Sigmoid colon (tissue), 7 donors: ENCODE data around the gene SLC10A1. TPM values are rescaled to one million over a fixed set of nuclear protein-coding genes. Genes with fewer than 3 reads are reported as not detected.

Experiments
- DNase-seq: peaks from one replicate; pipeline ENCODE4 v3.0.0-alpha.2; 2019
- H3K27ac ChIP-seq, 4 donors: fragments of 200-600 bp; sonication (generic); one replicate each; pipeline ENCODE4 v1.5.1; 2016 to 2019; ENCODE audit warnings: mild to moderate bottlenecking in 1 of 4
- H3K27me3 ChIP-seq, 3 donors: fragments of 200-600 bp; sonication (generic); one replicate each; pipeline ENCODE4 v1.5.1; 2019; ENCODE audit warnings: mild to moderate bottlenecking in 1 of 3
- H3K36me3 ChIP-seq, 4 donors: fragments of 200-600 bp; sonication (generic); one replicate each; pipeline ENCODE4 v1.5.1; 2016 to 2019
- H3K4me1 ChIP-seq, 4 donors: fragments of 200-600 bp; sonication (generic); one replicate each; pipeline ENCODE4 v1.5.1; 2017 to 2019
- H3K4me3 ChIP-seq, 4 donors: fragments of 200-600 bp; sonication (generic); one replicate each; pipeline ENCODE4 v1.5.1; 2017 to 2019; ENCODE audit warnings: mild to moderate bottlenecking in 2 of 4, moderate library complexity in 1 of 4
- H3K9me3 ChIP-seq, 4 donors: fragments of 200-600 bp in 3 of 4; sonication (generic) in 3 of 4; one replicate each; pipeline versions ENCODE4 v1.5.1 to v1.6.1; 2013 to 2019
- CTCF ChIP-seq, 4 experiments: fragments of 450-650 bp in 3 of 4; fragments of 200-600 bp in 1 of 4; IDR thresholded peaks; one replicate each; pipeline ENCODE4 v1.5.1; 2016 to 2019; ENCODE audit warnings: antibody characterized with exemption in 4 of 4, mild to moderate bottlenecking in 3 of 4, moderate library complexity in 2 of 4
- EP300 ChIP-seq, 4 donors: sonication (generic); formaldehyde crosslinking; IDR thresholded peaks; one replicate each; pipeline ENCODE4 v1.6.1; 2017; ENCODE audit warnings: antibody characterized with exemption in 4 of 4
- POLR2A ChIP-seq, 2 donors: fragments of 450-650 bp; IDR thresholded peaks; one replicate each; pipeline ENCODE4 v1.6.1; 2016; ENCODE audit warnings: antibody characterized with exemption in 2 of 2, mild to moderate bottlenecking in 2 of 2, moderate library complexity in 2 of 2
- POLR2AphosphoS5 ChIP-seq, 4 donors: sonication (generic); formaldehyde crosslinking; IDR thresholded peaks; one replicate each; pipeline ENCODE4 v1.6.1; 2017; ENCODE audit warnings: antibody characterized with exemption in 4 of 4
- WGBS, 2 donors: extraction: QIAGEN DNeasy Blood & Tissue Kit; methylation state at CpG; one replicate each; pipeline ENCODE4 v1.1.7; 2013; 5-methylcytosine and 5-hydroxymethylcytosine counted together
- intact Hi-C: fragments of 100-400 bp; cut with DNase I; formaldehyde crosslinking; loops from one replicate; pipeline ENCODE4 v1.15.1; 2023
- polyA plus RNA-seq, 3 donors: library from polyadenylated mRNA; stranded (reverse); fragments of 200-250 nt; gene quantifications; one replicate each; pipeline ENCODE4 v1.2.3, GENCODE V29; 2013
- total RNA-seq, 4 donors: library from RNA; depleted of rRNA; stranded (reverse); fragments of >200 nt; gene quantifications; one replicate each; pipeline ENCODE4 v1.1.0, GENCODE V29; 2016
- donor health status: healthy with polysubstance abuse.
- donor health status: Bipolar disorder and iron deficiency.
- donor health status: healthy.

Gene SLC10A1
- total and polyA plus RNA-seq, 7 donors: not detected

- Histone ChIP-seq H3K4me1 (no peaks in the 10 kb centered on the region), H3K4me3 (no peak overlapping the region), H3K27ac (no peak overlapping the region), H3K9me3 (no peaks in the 10 kb centered on the region), H3K36me3 (no peaks in the 10 kb centered on the region), H3K27me3 (peaks cover 0 to 12% (median 0%) of the 10 kb centered on the region in 3 donors)
- intact Hi-C loops: no loop called here
- TF ChIP-seq EP300 (IDR thresholded peaks at IDR 0.05) (no peak), POLR2A (IDR thresholded peaks at IDR 0.05) (no peak), POLR2AphosphoS5 (IDR thresholded peaks at IDR 0.05) (no peak), CTCF (IDR thresholded peaks at IDR 0.05) (no peak)
- WGBS, 2 donors: 69 to 72% methylated on average over 13 of the region's 13 CpGs
- DNase-seq: no peak
These were observed 45.8 kb upstream of the SLC10A1 start for GRCh38 chr14:69842686-69843420.

DNA sequence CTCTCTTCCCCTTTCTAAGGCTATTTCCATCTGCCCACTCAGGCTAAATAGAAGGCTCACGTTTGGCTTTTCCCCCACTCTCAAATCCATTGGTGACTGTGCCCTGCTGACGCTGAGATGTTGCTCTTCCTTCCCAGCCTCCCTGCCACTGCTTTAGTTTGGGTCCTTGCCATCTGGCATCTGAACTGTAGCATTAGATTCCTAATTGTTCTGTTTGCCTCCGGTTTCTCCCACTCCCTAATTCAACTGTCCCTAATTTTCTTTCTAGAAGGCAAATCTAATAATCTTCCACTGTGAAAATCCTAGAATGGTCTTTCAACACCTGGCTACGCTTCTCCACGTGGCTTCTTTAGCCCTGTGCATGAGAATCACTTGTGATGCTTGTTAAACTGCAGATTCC is 44.6 kb upstream of the SLC10A1 start:
- Histone ChIP-seq H3K4me3 (no peak overlapping the region), H3K27ac (no peak overlapping the region), H3K4me1 (no peaks in the 10 kb centered on the region), H3K9me3 (no peaks in the 10 kb centered on the region), H3K36me3 (no peaks in the 10 kb centered on the region), H3K27me3 (peaks cover 0 to 12% (median 0%) of the 10 kb centered on the region in 3 donors)
- TF ChIP-seq CTCF (IDR thresholded peaks at IDR 0.05): no peak
- TF ChIP-seq EP300 (IDR thresholded peaks at IDR 0.05): no peak
- TF ChIP-seq POLR2A (IDR thresholded peaks at IDR 0.05): no peak
- TF ChIP-seq POLR2AphosphoS5 (IDR thresholded peaks at IDR 0.05): no peak
- no peak for DNase-seq
- WGBS, 2 donors: 61 to 67% methylated on average over 5 of the region's 5 CpGs
- intact Hi-C loops: no loop called here

DNA sequence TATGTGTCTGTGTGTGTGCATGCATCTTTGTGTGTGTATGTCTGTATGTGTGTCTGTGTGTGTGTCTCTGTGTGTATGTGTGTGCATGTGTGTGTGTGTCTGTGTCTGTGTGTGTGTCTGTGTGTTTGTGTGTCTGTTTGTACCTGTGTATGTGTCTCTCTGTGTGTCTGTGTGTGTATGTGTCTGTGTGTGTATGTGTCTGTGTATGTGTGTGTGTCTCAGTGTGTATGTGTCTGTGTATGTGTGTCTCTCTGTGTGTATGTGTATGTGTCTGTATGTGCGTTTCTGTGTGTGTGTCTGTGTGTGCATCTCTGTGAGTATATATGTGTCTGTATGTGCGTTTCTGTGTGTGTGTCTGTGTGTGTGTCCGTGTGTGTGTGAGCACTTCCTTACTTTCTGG is 42.6 kb upstream of the SLC10A1 start:
- no peaks in the 10 kb centered on the region for H3K4me1 ChIP-seq
- intact Hi-C loops: no loop called here
- TF ChIP-seq POLR2AphosphoS5 (IDR thresholded peaks at IDR 0.05) (no peak), POLR2A (IDR thresholded peaks at IDR 0.05) (no peak), EP300 (IDR thresholded peaks at IDR 0.05) (no peak), CTCF (IDR thresholded peaks at IDR 0.05) (no peak)
- H3K36me3 ChIP-seq: no peaks in the 10 kb centered on the region
- peaks cover 0 to 3% (median 0%) of the 10 kb centered on the region in 3 donors for H3K27me3 ChIP-seq
- WGBS, 2 donors: 91 to 92% methylated on average over 3 of the region's 3 CpGs
- H3K9me3 ChIP-seq: no peaks in the 10 kb centered on the region
- no peak overlapping the region for H3K4me3 ChIP-seq
- no peak for DNase-seq
- H3K27ac ChIP-seq: no peak overlapping the region

- intact Hi-C loops: no loop called here
- DNase-seq: no peak
- H3K4me1 ChIP-seq: no peaks in the 10 kb centered on the region
- H3K27ac ChIP-seq: no peak overlapping the region
- H3K36me3 ChIP-seq: no peaks in the 10 kb centered on the region
- H3K9me3 ChIP-seq: no peaks in the 10 kb centered on the region
- 58 to 89% methylated on average over 3 of the region's 3 CpGs for WGBS, 2 donors
- no peaks in the 10 kb centered on the region for H3K27me3 ChIP-seq
- H3K4me3 ChIP-seq: no peak overlapping the region
- TF ChIP-seq POLR2AphosphoS5 (IDR thresholded peaks at IDR 0.05) (no peak), CTCF (IDR thresholded peaks at IDR 0.05) (no peak), POLR2A (IDR thresholded peaks at IDR 0.05) (no peak), EP300 (IDR thresholded peaks at IDR 0.05) (no peak)
These were observed 41.9 kb upstream of the SLC10A1 start for GRCh38 chr14:69838881-69839416.
